Neural cell (in vitro differentiated cells): Measurements from ENCODE around the gene LCORL.

Experiments used
- CTCF ChIP-seq: fragments of 450-650 bp; IDR thresholded peaks from 2 replicates; pipeline ENCODE4 v1.5.1; 2014; ENCODE audit warnings: antibody characterized with exemption, mild to moderate bottlenecking, moderate library complexity; ENCODE audit not compliant: poor library complexity, severe bottlenecking
- EP300 ChIP-seq: fragments of 450-650 bp; conservative IDR thresholded peaks from 2 replicates; pipeline ENCODE4 v1.6.1; 2014; ENCODE audit warnings: antibody characterized with exemption, mild to moderate bottlenecking, moderate library complexity; ENCODE audit not compliant: poor library complexity, severe bottlenecking
- EZH2 ChIP-seq: fragments of 200-600, 300-800 bp; shearing (Covaris generic), sonication (generic); IDR thresholded peaks from 2 replicates; pipeline ENCODE4 v1.6.1; 2014; ENCODE audit warnings: antibody characterized with exemption, low read length, borderline replicate concordance, mild to moderate bottlenecking; ENCODE audit not compliant: insufficient read depth, poor library complexity, severe bottlenecking
- POLR2AphosphoS5 ChIP-seq: IDR thresholded peaks from 2 replicates; pipeline ENCODE4 v1.6.1; 2012
- SMC3 ChIP-seq: fragments of 450-650 bp; conservative IDR thresholded peaks from 2 replicates; pipeline ENCODE4 v1.6.1; 2014; ENCODE audit warnings: antibody characterized with exemption, mild to moderate bottlenecking, moderate library complexity; ENCODE audit not compliant: poor library complexity
- TAF1 ChIP-seq: IDR thresholded peaks from 2 replicates; pipeline ENCODE4 v1.6.1; 2012; ENCODE audit warnings: low read depth
- TF ChIP-seq, protein P1 (sequence below): IDR thresholded peaks from 2 replicates; pipeline ENCODE4 v1.6.1; 2012; ENCODE audit warnings: borderline replicate concordance

- TF ChIP-seq POLR2AphosphoS5 (no peak), TAF1 (no peak), EZH2 (no peak), CTCF (no peak), SMC3 (no peak), EP300 (no peak)
- TF ChIP-seq, protein P1, sequence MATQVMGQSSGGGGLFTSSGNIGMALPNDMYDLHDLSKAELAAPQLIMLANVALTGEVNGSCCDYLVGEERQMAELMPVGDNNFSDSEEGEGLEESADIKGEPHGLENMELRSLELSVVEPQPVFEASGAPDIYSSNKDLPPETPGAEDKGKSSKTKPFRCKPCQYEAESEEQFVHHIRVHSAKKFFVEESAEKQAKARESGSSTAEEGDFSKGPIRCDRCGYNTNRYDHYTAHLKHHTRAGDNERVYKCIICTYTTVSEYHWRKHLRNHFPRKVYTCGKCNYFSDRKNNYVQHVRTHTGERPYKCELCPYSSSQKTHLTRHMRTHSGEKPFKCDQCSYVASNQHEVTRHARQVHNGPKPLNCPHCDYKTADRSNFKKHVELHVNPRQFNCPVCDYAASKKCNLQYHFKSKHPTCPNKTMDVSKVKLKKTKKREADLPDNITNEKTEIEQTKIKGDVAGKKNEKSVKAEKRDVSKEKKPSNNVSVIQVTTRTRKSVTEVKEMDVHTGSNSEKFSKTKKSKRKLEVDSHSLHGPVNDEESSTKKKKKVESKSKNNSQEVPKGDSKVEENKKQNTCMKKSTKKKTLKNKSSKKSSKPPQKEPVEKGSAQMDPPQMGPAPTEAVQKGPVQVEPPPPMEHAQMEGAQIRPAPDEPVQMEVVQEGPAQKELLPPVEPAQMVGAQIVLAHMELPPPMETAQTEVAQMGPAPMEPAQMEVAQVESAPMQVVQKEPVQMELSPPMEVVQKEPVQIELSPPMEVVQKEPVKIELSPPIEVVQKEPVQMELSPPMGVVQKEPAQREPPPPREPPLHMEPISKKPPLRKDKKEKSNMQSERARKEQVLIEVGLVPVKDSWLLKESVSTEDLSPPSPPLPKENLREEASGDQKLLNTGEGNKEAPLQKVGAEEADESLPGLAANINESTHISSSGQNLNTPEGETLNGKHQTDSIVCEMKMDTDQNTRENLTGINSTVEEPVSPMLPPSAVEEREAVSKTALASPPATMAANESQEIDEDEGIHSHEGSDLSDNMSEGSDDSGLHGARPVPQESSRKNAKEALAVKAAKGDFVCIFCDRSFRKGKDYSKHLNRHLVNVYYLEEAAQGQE = no peak
Observed at GRCh38 chr4:17807446-17807845, 214.1 kb downstream of the LCORL start.
